Tibial artery (tissue), 4 donors: ENCODE data around the gene DNAJA1.

Source experiments
- DNase-seq, 2 donors: peaks; one replicate each; pipeline ENCODE4 v3.0.0-alpha.2; 2019
- H3K27ac ChIP-seq, 2 donors: fragments of 200-600 bp; sonication (generic) in 1 of 2; 1 replicate in 1 of 2; 2 replicates in 1 of 2; pipeline ENCODE4 v1.5.1; 2018 to 2019; ENCODE audit warnings: mild to moderate bottlenecking in 1 of 2
- H3K27me3 ChIP-seq, 2 donors: fragments of 200-600 bp; sonication (generic) in 1 of 2; one replicate each; pipeline versions ENCODE4 v1.5.1 to v1.6.0; 2016 to 2019
- H3K36me3 ChIP-seq, 3 donors: fragments of 200-600 bp; sonication (generic) in 2 of 3; one replicate each; pipeline ENCODE4 v1.5.1; 2016 to 2019; ENCODE audit warnings: mild to moderate bottlenecking in 2 of 3
- H3K4me1 ChIP-seq, 4 donors: fragments of 200-600 bp; sonication (generic) in 2 of 4; 1 replicate in 3 of 4; 2 replicates in 1 of 4; pipeline ENCODE4 v1.5.1; 2016 to 2019
- H3K4me3 ChIP-seq, 2 donors: fragments of 200-600 bp; sonication (generic) in 1 of 2; 1 replicate in 1 of 2; 2 replicates in 1 of 2; pipeline ENCODE4 v1.5.1; 2018 to 2019; ENCODE audit warnings: mild to moderate bottlenecking in 2 of 2
- H3K9me3 ChIP-seq, 3 donors: fragments of 200-600 bp; sonication (generic) in 1 of 3; one replicate each; pipeline ENCODE4 v1.5.1; 2016 to 2019
- CTCF ChIP-seq, 2 experiments: fragments of 200-600 bp in 1 of 2; fragments of 450-650 bp in 1 of 2; IDR thresholded peaks; one replicate each; pipeline ENCODE4 v1.5.1; 2017 to 2019; ENCODE audit warnings: antibody characterized with exemption in 2 of 2, mild to moderate bottlenecking in 1 of 2, moderate library complexity in 1 of 2
- intact Hi-C: fragments of 100-400 bp; cut with DNase I; formaldehyde crosslinking; loops from one replicate; pipeline ENCODE4 v1.15.0; 2023; ENCODE audit warnings: low total_unique reads

The DNAJA1 gene

GRCh38 chr9:33048054-33048465 lies 23.0 kb downstream of the DNAJA1 start:
- no peak for DNase-seq
- Histone ChIP-seq H3K27ac (no peak overlapping the region), H3K27me3 (no peaks in the 10 kb centered on the region), H3K9me3 (no peaks in the 10 kb centered on the region), H3K4me1 (peaks cover 0 to 7% (median 5%) of the 10 kb centered on the region in 4 donors), H3K36me3 (peaks cover 31 to 63% (median 45%) of the 10 kb centered on the region in 3 donors), H3K4me3 (no peak overlapping the region)
- intact Hi-C loops: no loop called here
- TF ChIP-seq CTCF (IDR thresholded peaks at IDR 0.05): no peak

GRCh38 chr9:33049680-33050361 lies 24.7 kb downstream of the DNAJA1 start:
- H3K4me1 ChIP-seq: peaks cover 0 to 1% (median 0%) of the 10 kb centered on the region in 4 donors
- no peak overlapping the region for H3K27ac ChIP-seq
- TF ChIP-seq CTCF (IDR thresholded peaks at IDR 0.05): no peak
- H3K36me3 ChIP-seq: peaks cover 43 to 81% (median 62%) of the 10 kb centered on the region in 3 donors
- no peak overlapping the region for H3K4me3 ChIP-seq
- H3K9me3 ChIP-seq: no peaks in the 10 kb centered on the region
- no peaks in the 10 kb centered on the region for H3K27me3 ChIP-seq
- intact Hi-C loops: no loop called here
- DNase-seq: no peak

GRCh38 chr9:33051144-33051543 lies 26.1 kb downstream of the DNAJA1 start:
- Histone ChIP-seq H3K27ac (no peak overlapping the region), H3K27me3 (no peaks in the 10 kb centered on the region), H3K9me3 (no peaks in the 10 kb centered on the region), H3K4me3 (no peak overlapping the region), H3K4me1 (no peaks in the 10 kb centered on the region), H3K36me3 (peaks cover 51 to 92% (median 71%) of the 10 kb centered on the region in 3 donors)
- intact Hi-C loops: no loop called here
- no peak for DNase-seq
- TF ChIP-seq CTCF (IDR thresholded peaks at IDR 0.05): no peak

GRCh38 chr9:33065157-33066076 lies 40.3 kb downstream of the DNAJA1 start:
- Histone ChIP-seq H3K4me1 (peaks cover 0 to 26% (median 18%) of the 10 kb centered on the region in 4 donors), H3K27me3 (no peaks in the 10 kb centered on the region), H3K9me3 (no peaks in the 10 kb centered on the region), H3K4me3 (no peak overlapping the region), H3K27ac (no peak overlapping the region), H3K36me3 (peaks cover 60 to 79% (median 74%) of the 10 kb centered on the region in 3 donors)
- DNase-seq: no peak
- no peak for TF ChIP-seq CTCF (IDR thresholded peaks at IDR 0.05)
- intact Hi-C loops: no loop called here

GRCh38 chr9:33068991-33069390 lies 43.9 kb downstream of the DNAJA1 start:
- H3K4me1 ChIP-seq: peaks cover 0 to 29% (median 20%) of the 10 kb centered on the region in 4 donors
- intact Hi-C loops: no loop called here
- H3K36me3 ChIP-seq: peaks cover 31 to 78% (median 61%) of the 10 kb centered on the region in 3 donors
- no peak for TF ChIP-seq CTCF (IDR thresholded peaks at IDR 0.05)
- H3K9me3 ChIP-seq: no peaks in the 10 kb centered on the region
- H3K4me3 ChIP-seq: no peak overlapping the region
- no peaks in the 10 kb centered on the region for H3K27me3 ChIP-seq
- no peak for DNase-seq
- peak overlapping the region; percentile 38 to 45 for H3K27ac ChIP-seq
